IgD-negative memory B cell (primary cell): ENCODE data around the gene FRS2. TPM values are rescaled to one million over a fixed set of nuclear protein-coding genes. Genes with fewer than 3 reads are reported as not detected.
"Not testable (repeated sequence)": the region's sequence is repeated elsewhere in the genome, so short reads cannot be mapped to it uniquely, and the experiment has no call there.

Source experiments
- H3K27ac Mint-ChIP-seq, 3 donors: one replicate each; pipeline ENCODE4 v1.8.0; 2020 to 2022; ENCODE audit warnings: mild to moderate bottlenecking in 3 of 3, mixed read lengths in 3 of 3, moderate library complexity in 1 of 3
- H3K27me3 Mint-ChIP-seq: one replicate; pipeline ENCODE4 v1.8.0; 2021; ENCODE audit warnings: mixed read lengths
- H3K36me3 Mint-ChIP-seq: one replicate; pipeline ENCODE4 v1.8.0; 2020; ENCODE audit warnings: mild to moderate bottlenecking, mixed read lengths
- H3K4me1 Mint-ChIP-seq, 3 donors: one replicate each; pipeline ENCODE4 v1.8.0; 2020 to 2022; ENCODE audit warnings: mixed read lengths in 3 of 3, mild to moderate bottlenecking in 1 of 3
- H3K4me3 Mint-ChIP-seq, 4 donors: one replicate each; pipeline ENCODE4 v1.8.0; 2020 to 2022; ENCODE audit warnings: mild to moderate bottlenecking in 4 of 4, mixed read lengths in 4 of 4, moderate library complexity in 3 of 4
- H3K9me3 Mint-ChIP-seq, 3 donors: one replicate each; pipeline ENCODE4 v1.8.0; 2020 to 2021; ENCODE audit warnings: mixed read lengths in 3 of 3, mild to moderate bottlenecking in 1 of 3
- polyA plus RNA-seq: library from polyadenylated mRNA; unstranded; fragments of 300-500 nt; fragmentation: Illumina TruSeq; gene quantifications from one replicate; pipeline ENCODE4 v1.2.3, GENCODE V29; 2021

The FRS2 gene
- polyA plus RNA-seq, 1 donor from 2014 or later = 11.2 TPM

DNA sequence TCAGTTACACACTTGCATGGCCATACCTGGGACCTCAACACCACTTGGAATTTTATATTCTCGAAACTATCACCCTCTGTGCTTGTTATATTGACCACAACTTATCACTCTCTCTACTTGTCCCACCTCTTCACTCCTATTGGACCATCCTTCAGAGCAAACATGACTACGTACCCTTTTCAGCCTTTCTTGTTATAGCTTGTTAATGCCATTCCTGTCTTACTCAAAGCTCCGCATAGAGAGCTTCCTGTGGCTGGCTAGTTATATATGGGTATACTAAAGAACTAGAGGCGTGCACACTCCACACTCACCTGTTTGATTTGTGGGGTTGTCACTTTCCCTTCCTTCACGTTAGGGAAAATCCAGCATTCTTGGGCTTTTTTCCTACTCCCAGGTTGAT lies 26.3 kb upstream of the FRS2 start:
- peak overlapping the region in 1 of 3 donors; percentile 48 for H3K27ac Mint-ChIP-seq

DNA sequence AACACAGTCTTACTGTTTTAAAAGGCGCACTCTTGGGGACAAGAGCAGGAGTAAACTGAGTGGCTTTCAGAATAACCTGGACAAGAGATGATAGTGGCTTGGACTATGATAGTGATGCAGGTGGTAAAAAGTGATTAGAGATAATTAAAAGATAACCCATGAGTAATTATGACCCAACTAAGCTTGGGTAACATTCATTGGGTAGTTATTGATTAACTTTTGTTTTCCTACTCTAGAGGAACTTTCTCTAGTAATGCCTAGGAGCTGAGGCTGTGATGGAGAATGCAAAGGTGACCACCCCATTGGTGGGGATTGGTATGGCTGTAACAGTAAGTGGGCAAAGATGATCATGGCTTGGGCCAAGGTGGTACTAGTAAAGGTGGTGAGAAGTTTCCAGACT lies 22.3 kb upstream of the FRS2 start:
- Mint-ChIP-seq H3K27ac (no peak overlapping the region), H3K9me3 (peaks cover 0 to under 1% (median 0%) of the 10 kb centered on the region in 3 donors), H3K27me3 (no peaks in the 10 kb centered on the region), H3K4me1 (peaks cover 0 to 2% (median 0%) of the 10 kb centered on the region in 3 donors), H3K4me3 (no peak overlapping the region), H3K36me3 (no peaks in the 10 kb centered on the region)

More for the DNA sequence above, 26.3 kb upstream of the FRS2 start:
- Mint-ChIP-seq H3K4me3 (no peak overlapping the region), H3K27me3 (no peaks in the 10 kb centered on the region), H3K36me3 (no peaks in the 10 kb centered on the region), H3K9me3 (peaks cover 0 to 3% (median 0%) of the 10 kb centered on the region in 3 donors), H3K4me1 (peaks cover 0 to 2% (median 0%) of the 10 kb centered on the region in 3 donors)

DNA sequence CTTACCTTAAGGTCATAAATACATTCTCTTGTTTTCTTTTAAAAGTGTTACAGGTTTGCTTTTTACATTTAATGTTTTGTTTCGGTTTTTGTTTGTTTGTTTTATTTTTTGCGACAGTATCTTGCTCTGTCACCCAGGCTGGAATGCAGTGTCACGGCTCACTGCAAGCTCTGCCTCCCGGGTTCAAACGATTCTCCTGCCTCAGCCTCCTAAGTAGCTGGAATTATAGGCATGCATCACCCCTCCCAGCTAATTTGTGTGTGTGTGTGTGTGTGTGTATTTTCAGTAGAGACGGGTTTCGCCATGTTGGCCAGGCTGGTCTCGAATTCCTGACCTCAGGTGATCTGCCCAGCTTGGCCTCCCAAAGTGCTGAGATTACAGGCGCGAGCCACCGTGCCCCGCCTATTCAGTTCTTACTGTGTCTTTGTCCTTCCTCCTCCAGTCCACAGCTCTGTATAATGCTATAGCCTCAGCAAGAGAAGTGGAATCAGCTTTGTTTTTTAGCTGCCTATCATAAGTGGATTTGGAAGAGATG lies 17.5 kb upstream of the FRS2 start:
- not testable (repeated sequence) for H3K4me1 Mint-ChIP-seq, H3K27ac Mint-ChIP-seq, H3K9me3 Mint-ChIP-seq, H3K4me3 Mint-ChIP-seq, H3K36me3 Mint-ChIP-seq, H3K27me3 Mint-ChIP-seq

DNA sequence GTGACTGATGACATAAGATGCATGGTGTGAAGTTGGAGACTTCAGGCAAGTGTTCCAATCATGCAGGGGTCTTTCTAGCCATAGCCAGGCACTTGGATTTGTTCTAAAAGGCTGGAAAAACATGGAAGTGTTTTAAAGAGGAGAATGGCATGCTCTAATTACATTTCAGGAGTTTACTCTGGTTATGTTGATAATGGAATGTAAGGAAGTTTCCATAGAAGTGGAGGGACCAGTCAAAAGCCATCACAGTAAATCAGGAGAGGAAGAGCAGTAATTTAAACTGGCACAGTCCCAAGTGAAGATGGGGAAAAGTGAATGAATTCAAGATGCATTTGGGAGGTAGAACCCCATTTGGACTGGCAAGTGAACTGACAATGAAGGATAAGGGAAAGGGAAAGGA lies 13.9 kb upstream of the FRS2 start:
- Mint-ChIP-seq H3K27ac (no peak overlapping the region), H3K27me3 (peaks cover 4% of the 10 kb centered on the region), H3K9me3 (no peaks in the 10 kb centered on the region), H3K4me3 (no peak overlapping the region), H3K36me3 (no peaks in the 10 kb centered on the region), H3K4me1 (no peaks in the 10 kb centered on the region)

DNA sequence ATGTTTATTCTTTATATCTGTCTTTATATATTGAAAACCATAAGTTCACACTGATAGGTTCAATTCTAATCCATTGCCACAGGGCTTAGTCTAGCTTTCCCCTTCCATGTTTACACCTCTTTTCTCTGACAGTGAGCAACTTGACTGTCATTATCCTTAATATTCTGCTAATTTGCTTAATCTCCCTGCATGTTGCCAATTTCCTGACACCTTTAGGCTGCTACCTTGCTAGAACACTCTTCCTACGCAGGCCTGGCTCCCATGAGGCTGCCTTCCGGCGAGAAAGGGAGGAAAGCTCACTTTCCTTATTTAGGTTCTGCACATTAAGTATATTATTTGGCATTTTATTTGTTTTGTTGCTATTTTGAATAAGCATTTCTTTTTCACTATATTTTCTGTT lies 12.8 kb upstream of the FRS2 start:
- Mint-ChIP-seq H3K36me3 (no peaks in the 10 kb centered on the region), H3K9me3 (no peaks in the 10 kb centered on the region), H3K27me3 (peaks cover 4% of the 10 kb centered on the region), H3K4me1 (no peaks in the 10 kb centered on the region), H3K27ac (no peak overlapping the region), H3K4me3 (no peak overlapping the region)

DNA sequence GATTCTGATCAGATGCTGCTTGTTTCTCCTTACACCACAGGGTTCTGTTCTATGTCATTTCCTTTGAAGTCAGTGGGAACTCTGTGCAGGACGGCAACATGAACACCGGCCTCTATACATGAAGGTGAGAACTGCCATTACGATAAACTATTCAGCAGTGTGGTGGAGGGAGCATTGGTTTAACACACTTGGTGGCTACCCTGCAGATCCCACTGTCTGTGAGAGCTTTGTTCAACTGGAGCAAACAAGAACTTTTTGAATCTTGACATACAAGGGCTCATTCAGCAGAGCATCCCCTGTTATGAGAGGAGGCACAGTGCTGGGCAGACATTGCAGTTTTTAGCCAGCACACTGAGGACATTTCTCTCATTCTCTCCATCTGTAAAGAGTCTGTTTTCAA lies 10.7 kb upstream of the FRS2 start:
- no peaks in the 10 kb centered on the region for H3K36me3 Mint-ChIP-seq
- no peak overlapping the region for H3K4me3 Mint-ChIP-seq
- no peaks in the 10 kb centered on the region for H3K9me3 Mint-ChIP-seq
- H3K27me3 Mint-ChIP-seq = peaks cover 4% of the 10 kb centered on the region
- peaks cover 0 to 2% (median 0%) of the 10 kb centered on the region in 3 donors for H3K4me1 Mint-ChIP-seq
- H3K27ac Mint-ChIP-seq = no peak overlapping the region

DNA sequence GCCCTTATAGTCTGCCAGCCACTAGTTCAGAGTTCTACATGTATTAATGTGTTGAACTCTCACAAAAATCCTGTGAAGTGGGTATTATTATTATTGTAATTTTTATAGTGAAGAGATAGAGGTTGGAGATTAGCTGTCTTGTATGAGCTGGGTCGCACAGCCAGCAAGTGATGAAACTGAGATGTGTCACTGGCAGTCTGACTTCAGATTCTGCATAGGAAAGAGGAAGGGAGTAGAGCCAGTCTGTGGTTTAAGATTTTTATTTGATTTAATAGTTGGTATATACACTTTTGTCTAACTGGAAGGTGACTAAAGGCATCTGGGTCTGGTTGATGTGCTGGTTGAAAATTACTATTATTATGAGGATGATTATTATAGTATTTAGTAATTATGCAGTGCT lies 5.8 kb upstream of the FRS2 start:
- no peak overlapping the region for H3K27ac Mint-ChIP-seq
- no peaks in the 10 kb centered on the region for H3K36me3 Mint-ChIP-seq
- peaks cover 20 to 24% (median 21%) of the 10 kb centered on the region in 3 donors for H3K4me1 Mint-ChIP-seq
- H3K4me3 Mint-ChIP-seq = peak overlapping the region in 1 of 4 donors; percentile 58
- no peaks in the 10 kb centered on the region for H3K9me3 Mint-ChIP-seq
- H3K27me3 Mint-ChIP-seq = no peaks in the 10 kb centered on the region

DNA sequence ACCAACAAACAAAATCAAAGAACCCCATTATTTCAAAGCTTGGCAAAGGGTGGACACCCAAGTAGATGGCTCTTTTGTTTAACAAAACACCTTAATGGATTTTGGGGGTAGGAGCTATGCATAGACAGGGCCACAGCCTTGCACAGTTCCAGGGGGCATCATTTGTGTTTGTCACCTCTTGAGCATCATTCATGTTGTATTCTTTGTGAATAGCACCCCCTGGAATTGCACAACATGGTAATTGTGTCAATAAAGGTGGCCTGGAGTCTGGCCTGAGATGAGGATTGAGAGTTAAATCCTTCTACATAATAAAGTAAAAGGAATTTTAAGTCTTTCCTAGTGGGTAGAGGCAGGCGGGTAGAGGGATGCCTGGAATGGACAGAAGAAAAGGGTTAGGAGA lies 3.3 kb upstream of the FRS2 start:
- peaks cover 1% of the 10 kb centered on the region for H3K36me3 Mint-ChIP-seq
- H3K27ac Mint-ChIP-seq = peak overlapping the region; percentile 3 to 86 (median 48)
- H3K9me3 Mint-ChIP-seq = no peaks in the 10 kb centered on the region
- H3K4me1 Mint-ChIP-seq = peaks cover 30 to 35% (median 34%) of the 10 kb centered on the region in 3 donors
- no peaks in the 10 kb centered on the region for H3K27me3 Mint-ChIP-seq
- peak overlapping the region; percentile 62 to 83 (median 68) for H3K4me3 Mint-ChIP-seq

DNA sequence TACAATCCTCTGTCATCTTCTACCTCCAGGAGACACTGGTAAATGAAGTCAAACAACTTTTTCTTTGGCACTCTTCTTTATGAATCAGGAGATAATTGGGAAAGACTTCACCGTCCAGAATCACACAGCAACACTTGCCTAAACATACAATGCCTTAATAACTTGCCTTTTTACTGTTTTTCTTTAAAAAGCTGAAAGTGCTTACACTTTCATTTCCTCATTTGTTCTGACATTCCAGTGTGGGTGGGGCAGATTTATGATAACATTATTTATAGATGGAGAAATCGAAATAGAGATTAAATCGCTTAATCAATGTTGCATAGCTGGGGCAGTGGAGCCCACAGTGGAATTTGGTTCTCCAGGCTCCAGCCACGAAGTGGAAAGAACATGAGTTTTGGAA lies 2.8 kb upstream of the FRS2 start:
- Mint-ChIP-seq H3K27ac (peak overlapping the region; percentile 3 to 86 (median 48)), H3K4me1 (peaks cover 33 to 40% (median 39%) of the 10 kb centered on the region in 3 donors), H3K36me3 (peaks cover 1% of the 10 kb centered on the region), H3K9me3 (no peaks in the 10 kb centered on the region), H3K27me3 (no peaks in the 10 kb centered on the region), H3K4me3 (peak overlapping the region; percentile 62 to 83 (median 68))

DNA sequence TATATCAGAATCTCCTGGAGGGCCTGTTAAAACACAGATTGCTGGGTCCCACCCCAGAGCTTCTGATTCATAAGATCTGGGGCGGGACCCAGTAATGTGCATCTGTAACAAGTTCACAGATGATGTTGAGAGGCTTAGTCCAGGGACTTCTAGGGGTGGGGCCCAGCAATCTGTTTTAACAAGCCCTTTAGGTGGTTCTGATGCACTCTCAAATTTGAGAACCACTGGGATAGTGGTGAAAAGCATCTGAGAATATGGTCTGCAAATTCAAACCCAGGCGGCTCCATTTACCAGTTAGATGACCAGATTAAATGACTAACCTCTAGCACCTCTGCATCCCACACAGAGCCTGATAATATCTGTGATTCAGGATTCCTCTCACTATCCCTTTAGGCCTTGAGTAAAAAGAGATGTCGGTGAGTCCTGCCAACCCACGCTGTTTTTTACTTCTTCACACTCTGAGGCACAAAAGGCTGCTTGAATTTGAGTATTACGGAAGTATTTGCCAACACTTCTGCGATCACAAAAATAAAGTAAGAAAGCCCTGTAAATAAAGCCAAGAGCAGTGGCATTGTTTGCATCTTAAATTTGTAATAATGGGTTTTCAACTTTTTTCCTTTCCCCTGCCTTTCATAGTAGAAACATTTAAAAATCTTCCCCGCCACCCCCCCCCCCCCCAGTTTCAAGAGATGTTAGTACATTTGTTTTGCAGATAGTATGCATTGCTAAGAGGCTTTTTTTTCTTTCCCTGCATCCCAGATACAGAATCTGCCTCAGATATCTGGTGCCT lies 1.8 kb upstream of the FRS2 start:
- Mint-ChIP-seq H3K27ac (peak overlapping the region in 2 of 3 donors; percentile 3 to 86), H3K27me3 (no peaks in the 10 kb centered on the region), H3K4me1 (peaks cover 40 to 50% (median 47%) of the 10 kb centered on the region in 3 donors), H3K9me3 (no peaks in the 10 kb centered on the region), H3K4me3 (peak overlapping the region in 3 of 4 donors; percentile 67 to 83 (median 69)), H3K36me3 (peaks cover 4% of the 10 kb centered on the region)

DNA sequence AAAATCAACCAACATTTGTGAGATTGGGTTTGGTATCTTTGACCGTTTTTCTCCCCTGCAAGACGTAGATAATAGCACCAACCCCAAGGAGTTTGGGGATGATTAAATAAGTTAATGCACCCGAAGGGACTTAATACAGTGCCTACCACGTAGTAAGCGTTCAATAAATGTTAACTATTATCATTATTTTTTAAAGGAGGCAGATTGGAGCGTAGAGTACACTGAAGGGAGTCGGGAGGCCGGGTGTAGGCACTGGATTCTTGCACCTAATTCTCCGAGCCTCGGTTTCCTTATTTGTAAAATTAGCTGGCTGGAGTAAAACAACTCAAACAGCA lies 367 bp upstream of the FRS2 start:
- H3K4me3 Mint-ChIP-seq = peak overlapping the region; percentile 97 to 100 (median 99)
- no peaks in the 10 kb centered on the region for H3K27me3 Mint-ChIP-seq
- no peaks in the 10 kb centered on the region for H3K9me3 Mint-ChIP-seq
- H3K36me3 Mint-ChIP-seq = peaks cover 4% of the 10 kb centered on the region
- peaks cover 49 to 56% (median 54%) of the 10 kb centered on the region in 3 donors for H3K4me1 Mint-ChIP-seq
- peak overlapping the region; percentile 88 to 99 (median 98) for H3K27ac Mint-ChIP-seq

DNA sequence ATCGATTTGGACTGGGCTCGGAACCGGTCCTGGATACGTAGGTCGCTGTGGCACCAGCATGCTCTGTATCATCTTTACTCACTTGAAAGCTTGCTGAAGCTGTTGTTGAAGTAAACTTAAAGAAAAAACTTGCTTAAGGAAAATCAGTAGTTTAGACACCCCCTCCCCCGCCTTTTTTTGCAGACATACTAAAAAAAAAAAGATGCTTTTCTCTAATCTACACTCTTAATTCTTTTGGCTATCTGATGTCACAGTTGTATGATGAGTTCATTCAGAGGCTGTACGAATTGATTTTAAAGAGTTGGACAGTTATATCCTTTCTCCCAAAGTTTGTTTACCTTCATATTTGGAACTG lies 865 bp downstream of the FRS2 start:
- no peaks in the 10 kb centered on the region for H3K27me3 Mint-ChIP-seq
- H3K4me1 Mint-ChIP-seq = peaks cover 58 to 67% (median 63%) of the 10 kb centered on the region in 3 donors
- peak overlapping the region; percentile 97 to 100 (median 99) for H3K4me3 Mint-ChIP-seq
- H3K36me3 Mint-ChIP-seq = peaks cover 4% of the 10 kb centered on the region
- H3K9me3 Mint-ChIP-seq = no peaks in the 10 kb centered on the region
- peak overlapping the region; percentile 88 to 99 (median 91) for H3K27ac Mint-ChIP-seq

DNA sequence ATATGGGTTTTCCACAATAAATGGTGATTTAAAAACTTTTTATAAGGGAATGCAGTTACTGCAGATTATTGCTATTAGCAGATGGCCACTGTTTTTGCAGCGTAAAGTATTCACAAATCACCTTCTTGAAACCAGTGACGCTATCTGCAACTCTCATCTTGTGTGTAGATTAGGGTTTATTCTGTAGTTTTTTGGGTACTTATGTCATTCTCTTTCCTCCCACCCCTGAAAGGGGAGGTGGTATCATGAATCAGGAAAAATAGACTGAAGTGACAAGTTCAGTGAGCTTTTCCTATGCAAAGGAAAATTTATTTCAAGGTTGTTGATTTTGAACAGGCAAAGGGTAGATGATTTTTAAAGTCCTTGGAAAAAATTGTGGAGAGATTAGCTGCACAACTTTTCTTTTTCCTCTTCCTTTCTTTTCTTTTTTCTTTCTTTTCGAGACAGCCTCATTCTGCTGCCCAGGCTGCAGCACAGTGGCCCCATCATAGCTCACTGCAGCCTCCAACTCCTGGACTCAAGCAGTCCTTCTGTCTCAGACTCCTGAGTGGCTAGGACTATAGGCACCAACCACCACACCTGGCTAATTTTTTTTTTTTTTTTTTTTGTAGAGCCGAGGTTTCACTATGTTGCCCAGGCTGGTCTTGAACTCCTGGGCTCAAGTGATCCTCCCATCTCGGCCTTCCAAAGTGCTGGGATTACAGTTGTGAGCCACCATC lies 1.6 kb downstream of the FRS2 start:
- Mint-ChIP-seq H3K36me3 (peaks cover 4% of the 10 kb centered on the region), H3K27ac (peak overlapping the region in 2 of 3 donors; percentile 88 to 99), H3K27me3 (no peaks in the 10 kb centered on the region)

DNA sequence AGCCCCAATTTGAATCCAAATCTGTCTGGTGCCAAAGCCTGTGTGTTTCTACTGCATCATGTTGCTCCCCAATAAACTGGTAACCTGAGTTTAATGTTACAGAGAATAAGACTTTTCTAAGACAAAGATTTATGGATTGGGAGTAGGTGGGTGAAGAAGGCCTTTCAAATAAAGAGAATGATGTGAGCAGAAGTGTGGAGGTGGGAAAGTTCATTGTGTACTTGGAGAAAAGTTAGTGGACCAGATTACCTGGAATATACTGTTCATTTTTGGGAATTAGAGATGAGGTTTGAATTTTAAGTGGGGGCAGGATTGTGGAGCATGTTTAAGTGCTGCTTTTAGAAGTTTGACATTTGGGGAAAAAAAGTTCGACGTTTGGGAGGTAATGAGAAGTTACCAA lies 3.1 kb downstream of the FRS2 start:
- Mint-ChIP-seq H3K4me3 (peak overlapping the region in 3 of 4 donors; percentile 45 to 97 (median 46)), H3K27me3 (no peaks in the 10 kb centered on the region), H3K4me1 (peaks cover 46 to 51% (median 47%) of the 10 kb centered on the region in 3 donors), H3K9me3 (no peaks in the 10 kb centered on the region), H3K36me3 (peaks cover 4% of the 10 kb centered on the region), H3K27ac (no peak overlapping the region)

More for the DNA sequence above, 1.6 kb downstream of the FRS2 start:
- H3K4me3 Mint-ChIP-seq = peak overlapping the region; percentile 80 to 100 (median 98)
- H3K4me1 Mint-ChIP-seq = peaks cover 59 to 64% (median 60%) of the 10 kb centered on the region in 3 donors
- H3K9me3 Mint-ChIP-seq = no peaks in the 10 kb centered on the region

DNA sequence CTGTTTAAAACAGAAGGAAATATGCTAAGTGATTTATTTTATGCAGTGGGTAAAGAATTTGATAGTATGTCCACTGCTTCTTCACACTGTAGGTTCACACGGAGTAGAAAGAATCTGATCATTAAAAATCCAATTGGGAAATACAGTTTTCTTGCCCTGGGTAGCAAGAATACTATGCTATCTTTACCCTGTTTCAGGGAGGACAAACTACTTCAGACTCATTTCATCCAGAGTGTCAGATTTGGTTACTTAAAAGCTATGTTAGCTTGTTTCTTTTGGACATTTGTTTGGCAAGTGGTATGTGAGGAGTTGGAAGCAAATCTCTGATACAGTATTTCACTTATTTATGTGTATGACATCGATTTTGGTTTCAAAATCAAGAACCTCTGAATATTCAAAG lies 4.3 kb downstream of the FRS2 start:
- Mint-ChIP-seq H3K36me3 (peaks cover 4% of the 10 kb centered on the region), H3K4me1 (peaks cover 48 to 57% (median 52%) of the 10 kb centered on the region in 3 donors), H3K4me3 (no peak overlapping the region), H3K9me3 (no peaks in the 10 kb centered on the region), H3K27me3 (no peaks in the 10 kb centered on the region), H3K27ac (no peak overlapping the region)
